T-cell (primary cell): ENCODE results near the gene KRTAP5-5. TPM values are rescaled to one million over a fixed set of nuclear protein-coding genes. Genes with fewer than 3 reads are reported as not detected.

ENCODE experiments used
- ATAC-seq, 4 experiments: fragments of 200-7000 bp in 3 of 4; fragments of 150-1000 bp in 1 of 4; cut with Tn5 transposase; replicated peaks in 1 of 4; 1 replicate in 3 of 4; 2 replicates in 1 of 4; pipeline ENCODE4 v1.10.0; 2021; ENCODE audit warnings: moderate library complexity in 3 of 4, mild to moderate bottlenecking in 2 of 4, moderate number of reproducible peaks in 1 of 4
- CTCF ChIA-PET, 2 donors: fragments of 300-600 bp; sonication (Branson Sonifier 250); formaldehyde crosslinking; loops; one replicate each; lab custom pipeline; 2022; ENCODE audit warnings: antibody characterized with exemption in 2 of 2; lab: Charles Lee
- POLR2A ChIA-PET, 2 donors: fragments of 300-600 bp; sonication (Branson Sonifier 250); formaldehyde crosslinking; loops; one replicate each; lab custom pipeline; 2022; ENCODE audit warnings: antibody characterized with exemption in 2 of 2; lab: Charles Lee
- DNase-seq, 35 experiments: peaks; one replicate each; pipeline versions ENCODE4 v3.0.0 to v3.0.0-alpha.2; 2013 to 2023
- H3K27ac ChIP-seq: one replicate; pipeline ENCODE4 v1.5.1; 2013; ENCODE audit warnings: low read length
- H3K27me3 ChIP-seq, 2 experiments: replicated peaks in 1 of 2; 1 replicate in 1 of 2; 2 replicates in 1 of 2; pipeline versions ENCODE4 v1.6.1 to v1.7.0; 2013; ENCODE audit warnings: low read length in 1 of 2, mixed read lengths in 1 of 2; ENCODE audit not compliant: control insufficient read depth in 2 of 2, insufficient read depth in 2 of 2; ENCODE audit errors: extremely low read depth in 1 of 2
- H3K36me3 ChIP-seq, 2 donors: 1 replicate in 1 of 2; 2 replicates in 1 of 2; pipeline versions ENCODE4 v1.6.1 to v1.7.0; 2013; ENCODE audit warnings: low read length in 1 of 2; ENCODE audit not compliant: control insufficient read depth in 2 of 2, insufficient read depth in 1 of 2; ENCODE audit errors: extremely low read depth in 1 of 2
- H3K4me1 ChIP-seq, 2 experiments: 1 replicate in 1 of 2; 2 replicates in 1 of 2; pipeline versions ENCODE4 v1.6.1 to v1.7.0; 2013; ENCODE audit warnings: low read length in 2 of 2, mixed read lengths in 1 of 2; ENCODE audit not compliant: insufficient read depth in 2 of 2, control insufficient read depth in 1 of 2; ENCODE audit errors: extremely low read depth in 1 of 2
- H3K4me3 ChIP-seq, 2 donors: 1 replicate in 1 of 2; 2 replicates in 1 of 2; pipeline versions ENCODE4 v1.5.1 to v1.7.0; 2013; ENCODE audit warnings: mild to moderate bottlenecking in 2 of 2, low read length in 1 of 2, moderate library complexity in 1 of 2; ENCODE audit not compliant: control insufficient read depth in 1 of 2; ENCODE audit errors: extremely low read depth in 1 of 2
- H3K9me3 ChIP-seq: 2 replicates; pipeline ENCODE4 v1.7.0; 2013
- H3K27ac Mint-ChIP-seq, 2 donors: one replicate each; pipeline ENCODE4 v1.8.0; 2020 to 2021; ENCODE audit warnings: mild to moderate bottlenecking in 2 of 2, mixed read lengths in 2 of 2
- H3K27me3 Mint-ChIP-seq, 2 donors: one replicate each; pipeline ENCODE4 v1.8.0; 2021 to 2022; ENCODE audit warnings: mixed read lengths in 2 of 2
- H3K36me3 Mint-ChIP-seq: one replicate; pipeline ENCODE4 v1.8.0; 2021; ENCODE audit warnings: mixed read lengths
- H3K4me1 Mint-ChIP-seq, 3 donors: one replicate each; pipeline ENCODE4 v1.8.0; 2020 to 2022; ENCODE audit warnings: mixed read lengths in 3 of 3, mild to moderate bottlenecking in 1 of 3
- H3K4me3 Mint-ChIP-seq, 3 donors: one replicate each; pipeline ENCODE4 v1.8.0; 2020 to 2022; ENCODE audit warnings: mild to moderate bottlenecking in 3 of 3, mixed read lengths in 3 of 3, moderate library complexity in 3 of 3
- H3K9me3 Mint-ChIP-seq, 3 donors: one replicate each; pipeline ENCODE4 v1.8.0; 2020 to 2022; ENCODE audit warnings: mixed read lengths in 3 of 3
- WGBS: methylation state at CpG from one replicate; pipeline ENCODE4 v1.1.5; 2013; ENCODE audit warnings: missing lambda C conversion rate; ENCODE audit not compliant: insufficient coverage; 5-methylcytosine and 5-hydroxymethylcytosine counted together
- total RNA-seq, 35 experiments: library from RNA in 6 of 35; stranded (reverse) in 6 of 35; fragments of 120-200 nt in 1 of 35; gene quantifications; one replicate each; pipeline versions ENCODE4 v1.2.1 to v1.2.4 and lab custom pipeline; 2013 to 2026

The KRTAP5-5 gene
- total RNA-seq, 5 donors from 2014 or later (not counting 1 experiment from before 2014, with no cell fraction given) = not detected

GRCh38 chr11:1672613-1673350, 43.2 kb downstream of the KRTAP5-5 start:
- Histone ChIP-seq H3K36me3 (no peaks in the 10 kb centered on the region), H3K4me1 (peaks cover 0 to 4% of the 10 kb centered on the region in 2 experiments), H3K27me3 (peaks cover 0 to 45% of the 10 kb centered on the region in 2 experiments), H3K9me3 (no peaks in the 10 kb centered on the region), H3K4me3 (no peak overlapping the region), H3K27ac (no peak overlapping the region)
- CTCF ChIA-PET = interaction anchor here in 1 of 2 donors (1.0 to 1.3 kb wide), 2 partner anchors 20 to 46 kb away, joined by 3 read pairs; no protein-coding TSS in a partner anchor
- DNase-seq (no peak), ATAC-seq (no peak)
- H3K27me3 Mint-ChIP-seq = peaks cover 30 to 47% of the 10 kb centered on the region in 2 donors
- POLR2A ChIA-PET = no interaction called here
- H3K9me3 Mint-ChIP-seq = no peaks in the 10 kb centered on the region
- no peak overlapping the region for H3K27ac Mint-ChIP-seq
- WGBS = 90% methylated on average over 13 of the region's 15 CpGs
- H3K36me3 Mint-ChIP-seq = no peaks in the 10 kb centered on the region
- H3K4me1 Mint-ChIP-seq = peaks cover 0 to 4% (median 2%) of the 10 kb centered on the region in 3 donors
- H3K4me3 Mint-ChIP-seq = no peak overlapping the region

GRCh38 chr11:1673446-1674172, 44.0 kb downstream of the KRTAP5-5 start:
- Histone ChIP-seq H3K36me3 (no peaks in the 10 kb centered on the region), H3K27me3 (peaks cover 0 to 45% of the 10 kb centered on the region in 2 experiments), H3K4me1 (peaks cover 0 to 4% of the 10 kb centered on the region in 2 experiments), H3K4me3 (no peak overlapping the region), H3K9me3 (no peaks in the 10 kb centered on the region), H3K27ac (no peak overlapping the region)
- Mint-ChIP-seq H3K4me1 (peaks cover 0 to 4% (median 2%) of the 10 kb centered on the region in 3 donors), H3K9me3 (no peaks in the 10 kb centered on the region), H3K36me3 (no peaks in the 10 kb centered on the region), H3K27ac (no peak overlapping the region), H3K27me3 (peaks cover 25 to 45% of the 10 kb centered on the region in 2 donors), H3K4me3 (no peak overlapping the region)
- ChIA-PET POLR2A (no interaction called here), CTCF (interaction anchor here in 1 of 2 donors (1.0 to 1.3 kb wide), 2 partner anchors 21 to 45 kb away, joined by 3 read pairs; no protein-coding TSS in a partner anchor)
- no peak for DNase-seq
- WGBS = 74% methylated on average over 8 of the region's 11 CpGs
- no peak for ATAC-seq

DNA sequence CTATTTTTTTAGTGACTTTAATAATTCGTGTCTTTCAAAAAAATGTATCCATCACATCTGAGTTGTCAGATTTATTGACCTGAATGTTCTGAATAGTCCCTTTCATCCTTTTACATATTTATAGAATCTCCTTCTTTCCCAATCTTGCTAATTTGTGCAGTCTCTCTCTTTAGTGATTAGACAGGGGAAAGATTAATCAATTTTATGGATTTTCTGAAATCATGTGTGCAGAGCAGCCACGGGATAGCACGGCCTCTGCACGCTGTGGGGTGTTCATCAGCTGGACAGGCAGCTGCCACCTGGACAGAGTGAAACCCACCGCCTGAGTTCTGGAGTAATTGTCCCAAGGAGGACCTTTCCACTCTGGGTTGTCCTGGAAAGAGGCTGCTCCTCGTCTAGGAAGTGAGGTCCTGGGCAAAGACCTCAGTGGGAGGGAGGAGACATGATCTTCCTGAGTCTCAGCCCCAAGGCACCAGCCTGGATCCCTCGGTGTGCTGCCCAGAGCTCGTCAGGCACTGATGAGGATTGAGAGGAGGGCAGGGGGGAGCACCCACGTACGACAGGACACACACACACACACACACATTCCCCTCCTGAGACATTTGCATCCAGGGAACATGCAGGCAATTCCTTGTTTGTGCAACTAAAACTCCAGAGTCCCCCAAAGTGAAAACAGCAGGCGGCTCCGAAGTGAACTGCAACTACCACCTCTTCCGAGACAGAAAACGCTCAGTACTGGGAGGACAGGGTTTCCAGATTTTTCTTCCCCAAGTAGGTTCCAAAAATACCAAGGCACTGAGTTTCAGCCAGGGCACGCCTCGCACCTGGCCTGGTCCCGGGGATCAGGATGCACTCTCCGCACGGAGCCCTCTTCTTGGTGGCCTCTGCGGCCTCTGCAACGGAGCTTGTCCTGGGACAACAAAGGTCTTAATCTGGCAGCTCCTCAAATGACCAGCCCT, 44.9 kb downstream of the KRTAP5-5 start:
- POLR2A ChIA-PET = no interaction called here
- ATAC-seq (no peak), DNase-seq (no peak)
- H3K27ac ChIP-seq = no peak overlapping the region
- 84% methylated on average over 14 of the region's 21 CpGs for WGBS
- Mint-ChIP-seq H3K27me3 (peaks cover 20 to 43% of the 10 kb centered on the region in 2 donors), H3K9me3 (no peaks in the 10 kb centered on the region), H3K4me3 (no peak overlapping the region), H3K27ac (no peak overlapping the region), H3K4me1 (no peaks in the 10 kb centered on the region), H3K36me3 (no peaks in the 10 kb centered on the region)
- no peaks in the 10 kb centered on the region for H3K9me3 ChIP-seq
- CTCF ChIA-PET = interaction anchor here in 1 of 2 donors (1.0 to 1.3 kb wide), 2 partner anchors 22 to 45 kb away, joined by 3 read pairs; no protein-coding TSS in a partner anchor
- H3K36me3 ChIP-seq = no peaks in the 10 kb centered on the region
- peaks cover 0 to 41% of the 10 kb centered on the region in 2 experiments for H3K27me3 ChIP-seq
- no peak overlapping the region for H3K4me3 ChIP-seq
- no peaks in the 10 kb centered on the region for H3K4me1 ChIP-seq

GRCh38 chr11:1675536-1676228, 46.1 kb downstream of the KRTAP5-5 start:
- Histone ChIP-seq H3K9me3 (no peaks in the 10 kb centered on the region), H3K36me3 (no peaks in the 10 kb centered on the region), H3K4me1 (no peaks in the 10 kb centered on the region), H3K27me3 (peaks cover 0 to 32% of the 10 kb centered on the region in 2 experiments), H3K27ac (no peak overlapping the region), H3K4me3 (no peak overlapping the region)
- Mint-ChIP-seq H3K4me1 (no peaks in the 10 kb centered on the region), H3K36me3 (no peaks in the 10 kb centered on the region), H3K27me3 (peaks cover 17 to 44% of the 10 kb centered on the region in 2 donors), H3K27ac (no peak overlapping the region), H3K4me3 (no peak overlapping the region), H3K9me3 (no peaks in the 10 kb centered on the region)
- DNase-seq (no peak), ATAC-seq (no peak)
- 80% methylated on average over 4 of the region's 11 CpGs for WGBS
- ChIA-PET CTCF (no interaction called here), POLR2A (no interaction called here)

DNA sequence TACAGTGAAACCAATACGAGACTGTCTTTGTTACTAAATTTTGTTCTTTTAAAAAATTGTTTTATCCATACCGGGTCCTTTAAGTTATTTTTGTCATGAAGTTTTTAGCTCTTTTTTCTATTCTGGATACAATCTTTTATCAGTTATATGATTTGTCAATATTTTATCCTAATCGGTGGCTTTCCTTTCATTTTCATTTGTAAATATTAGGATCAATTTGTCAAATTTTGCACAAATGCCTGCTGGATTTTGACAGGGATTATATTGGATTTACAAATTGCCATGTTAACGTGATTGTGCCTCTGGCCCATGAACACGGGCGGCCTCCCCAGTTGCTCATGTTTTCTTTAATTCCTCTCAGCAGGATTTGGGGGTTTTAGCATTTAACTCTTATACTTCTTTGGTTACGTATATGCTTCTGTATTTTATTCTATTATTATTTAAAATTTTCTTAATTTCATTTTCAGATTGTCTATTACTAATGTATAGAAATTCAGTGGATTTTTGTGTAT, 46.7 kb downstream of the KRTAP5-5 start:
- ChIA-PET POLR2A (no interaction called here), CTCF (no interaction called here)
- no peaks in the 10 kb centered on the region for H3K4me1 ChIP-seq
- DNase-seq = no peak
- no peak overlapping the region for H3K4me3 ChIP-seq
- no peaks in the 10 kb centered on the region for H3K4me1 Mint-ChIP-seq
- no CpG with 5 or more reads among the region's 7 CpGs for WGBS
- no peak for ATAC-seq
- H3K27ac Mint-ChIP-seq = no peak overlapping the region
- no peaks in the 10 kb centered on the region for H3K36me3 Mint-ChIP-seq
- no peaks in the 10 kb centered on the region for H3K9me3 Mint-ChIP-seq
- H3K4me3 Mint-ChIP-seq = no peak overlapping the region
- H3K9me3 ChIP-seq = no peaks in the 10 kb centered on the region
- no peak overlapping the region for H3K27ac ChIP-seq
- H3K27me3 ChIP-seq = peaks cover 0 to 34% of the 10 kb centered on the region in 2 experiments
- H3K27me3 Mint-ChIP-seq = peaks cover 17 to 44% of the 10 kb centered on the region in 2 donors
- H3K36me3 ChIP-seq = no peaks in the 10 kb centered on the region
